ENCODE measurements around the gene CTNS. TPM values are rescaled to one million over a fixed set of nuclear protein-coding genes. Genes with fewer than 3 reads are reported as not detected.
A peak's percentile ranks its signal among the peaks of the same experiment; 100 is the strongest.

The CTNS gene
- total and polyA plus RNA-seq, 7 experiments from 2014 or later: 4.7 to 15.2 (median 8.8) TPM

- peak overlapping the region; percentile 97 for H3K4me3 ChIP-seq (ENCODE audit: low read length)
- H3K4me1 Mint-ChIP-seq: peaks cover 17 to 40% (median 30%) of the 10 kb centered on the region in 7 donors
- H3K27ac ChIP-seq (ENCODE audit: low read depth, low read length): peak overlapping the region; percentile 98
- DNase-seq (peak in 1 of 9 donors; percentile 8), ATAC-seq (no peak)
- no peaks in the 10 kb centered on the region for H3K27me3 ChIP-seq (ENCODE audit: control insufficient read depth in 2 of 2, insufficient read depth in 2 of 2, low read length in 2 of 2)
- no peaks in the 10 kb centered on the region for H3K9me3 ChIP-seq (ENCODE audit: control insufficient read depth in 2 of 3, low read length in 3 of 3)
- H3K4me1 ChIP-seq (ENCODE audit: control insufficient read depth in 2 of 2, insufficient read depth in 2 of 2, low read length in 2 of 2): peaks cover 0 to 3% of the 10 kb centered on the region in 2 donors
- H3K27ac Mint-ChIP-seq: peak overlapping the region in 7 of 9 donors; percentile 54 to 98 (median 79)
- CTCF ChIA-PET: interaction anchor here (0.9 to 1.3 kb wide), 2 partner anchors 103 to 329 kb away, joined by 3 read pairs; no protein-coding TSS in a partner anchor
- peaks cover 0 to 13% (median 0%) of the 10 kb centered on the region in 3 experiments for H3K36me3 ChIP-seq (ENCODE audit: control insufficient read depth in 2 of 3, insufficient read depth in 3 of 3, low read length in 3 of 3)
- POLR2A ChIA-PET: interaction anchor here (0.9 to 2.1 kb wide), 8 partner anchors 9 to 1647 kb away, joined by 3 to 8 read pairs (median 4); partner anchors contain the start of genes CYB5D2, EMC6, TAX1BP3 and ZZEF1
- H3K4me3 Mint-ChIP-seq: peak overlapping the region; percentile 86 to 99 (median 98)
- intact Hi-C loops (cut with micrococcal nuclease): loop anchor here (1.0 to 10.0 kb wide), 11 partner anchors 33 to 1235 kb away; partner anchors contain the start of genes EMC6 (in 2 of the 2), TAX1BP3 (in 2 of the 2), ANKFY1 (in 1 of the 2) and ATP2A3 (in 1 of the 2)
- no peaks in the 10 kb centered on the region for H3K9me3 Mint-ChIP-seq
- peaks cover 0 to 10% (median 5%) of the 10 kb centered on the region in 5 donors for H3K36me3 Mint-ChIP-seq
- no peaks in the 10 kb centered on the region for H3K27me3 Mint-ChIP-seq
Observed at GRCh38 chr17:3635474-3636153, 946 bp upstream of the CTNS start.

GRCh38 chr17:3636908-3637373 is 381 bp downstream of the CTNS start:
- ATAC-seq (no peak), DNase-seq (no peak)
- H3K4me1 ChIP-seq (ENCODE audit: control insufficient read depth in 2 of 2, insufficient read depth in 2 of 2, low read length in 2 of 2): peaks cover 0 to 3% of the 10 kb centered on the region in 2 donors
- ChIA-PET CTCF (interaction anchor here (1.0 to 1.3 kb wide), 2 partner anchors 86 to 328 kb away, joined by 3 to 4 read pairs; partner anchors contain the start of gene HASPIN), POLR2A (interaction anchor here (1.0 to 2.1 kb wide), 6 partner anchors 11 to 1646 kb away, joined by 3 to 7 read pairs (median 4); partner anchors contain the start of genes EMC6 and TAX1BP3)
- Mint-ChIP-seq H3K27me3 (no peaks in the 10 kb centered on the region), H3K4me3 (peak overlapping the region; percentile 69 to 99 (median 96)), H3K36me3 (peaks cover 0 to 10% (median 6%) of the 10 kb centered on the region in 5 donors), H3K9me3 (no peaks in the 10 kb centered on the region), H3K27ac (peak overlapping the region in 8 of 9 donors; percentile 49 to 99 (median 68)), H3K4me1 (peaks cover 17 to 45% (median 29%) of the 10 kb centered on the region in 7 donors)
- peaks cover 0 to 9% (median 0%) of the 10 kb centered on the region in 3 experiments for H3K36me3 ChIP-seq (ENCODE audit: control insufficient read depth in 2 of 3, insufficient read depth in 3 of 3, low read length in 3 of 3)
- peak overlapping the region; percentile 98 for H3K27ac ChIP-seq (ENCODE audit: low read depth, low read length)
- no peaks in the 10 kb centered on the region for H3K9me3 ChIP-seq (ENCODE audit: control insufficient read depth in 2 of 3, low read length in 3 of 3)
- H3K27me3 ChIP-seq (ENCODE audit: control insufficient read depth in 2 of 2, insufficient read depth in 2 of 2, low read length in 2 of 2): no peaks in the 10 kb centered on the region
- intact Hi-C loops (cut with micrococcal nuclease): loop anchor here (1.0 to 10.0 kb wide), 11 partner anchors 31 to 1236 kb away; partner anchors contain the start of genes EMC6 (in 2 of the 2), TAX1BP3 (in 2 of the 2), ANKFY1 (in 1 of the 2) and ATP2A3 (in 1 of the 2)
- peak overlapping the region; percentile 97 for H3K4me3 ChIP-seq (ENCODE audit: low read length)

DNA sequence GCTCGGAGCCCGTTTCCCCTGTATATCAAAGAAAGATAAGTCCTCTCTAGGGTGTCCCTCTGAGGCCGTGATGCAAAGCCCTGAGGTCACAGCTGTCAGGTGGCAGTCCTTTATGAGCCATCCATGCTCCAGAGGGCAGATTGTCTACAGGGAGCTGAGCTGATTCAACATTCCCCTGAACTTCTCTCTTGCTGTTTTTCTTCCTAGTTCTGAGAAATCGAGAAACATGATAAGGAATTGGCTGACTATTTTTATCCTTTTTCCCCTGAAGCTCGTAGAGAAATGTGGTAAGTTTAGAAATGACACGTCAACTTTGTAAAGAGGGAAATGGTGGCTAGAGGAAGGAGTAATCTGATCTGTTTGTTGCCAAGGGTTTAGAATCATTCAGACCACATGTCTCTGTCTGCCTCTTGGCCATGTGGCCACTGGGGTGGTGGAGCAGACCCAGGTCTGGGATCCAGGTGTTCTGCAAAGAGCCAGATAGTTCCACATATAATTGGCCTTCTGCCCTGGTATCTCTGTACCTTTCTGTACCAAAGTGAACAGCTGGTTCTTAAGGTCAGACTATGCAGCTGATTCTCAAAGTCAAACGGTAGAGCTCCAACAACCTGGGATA is 3.5 kb downstream of the CTNS start:
- H3K27ac Mint-ChIP-seq: peak overlapping the region in 5 of 9 donors; percentile 2 to 90 (median 59)
- CTCF ChIA-PET: interaction anchor here (0.6 kb wide), 1 partner anchor 592 kb away, joined by 5 read pairs; no protein-coding TSS in a partner anchor
- H3K27me3 Mint-ChIP-seq: no peaks in the 10 kb centered on the region
- intact Hi-C loops (cut with micrococcal nuclease): loop anchor here (5.0 to 10.0 kb wide), 3 partner anchors 622 to 1045 kb away; partner anchors contain the start of genes ANKFY1 (in 1 of the 2) and PAFAH1B1 (in 1 of the 2)
- H3K36me3 ChIP-seq (ENCODE audit: control insufficient read depth in 2 of 3, insufficient read depth in 3 of 3, low read length in 3 of 3): peaks cover 0 to 9% (median 0%) of the 10 kb centered on the region in 3 experiments
- H3K27ac ChIP-seq (ENCODE audit: low read depth, low read length): no peak overlapping the region
- H3K9me3 ChIP-seq (ENCODE audit: control insufficient read depth in 2 of 3, low read length in 3 of 3): no peaks in the 10 kb centered on the region
- H3K9me3 Mint-ChIP-seq: no peaks in the 10 kb centered on the region
- peaks cover 0 to 3% of the 10 kb centered on the region in 2 donors for H3K4me1 ChIP-seq (ENCODE audit: control insufficient read depth in 2 of 2, insufficient read depth in 2 of 2, low read length in 2 of 2)
- H3K36me3 Mint-ChIP-seq: peaks cover 0 to 15% (median 7%) of the 10 kb centered on the region in 5 donors
- H3K4me1 Mint-ChIP-seq: peaks cover 9 to 43% (median 13%) of the 10 kb centered on the region in 7 donors
- peak in 1 of 9 donors; percentile 42 for DNase-seq
- H3K27me3 ChIP-seq (ENCODE audit: control insufficient read depth in 2 of 2, insufficient read depth in 2 of 2, low read length in 2 of 2): no peaks in the 10 kb centered on the region
- no peak overlapping the region for H3K4me3 ChIP-seq (ENCODE audit: low read length)
- peak overlapping the region in 1 of 10 donors; percentile 69 for H3K4me3 Mint-ChIP-seq
- no peak for ATAC-seq
- POLR2A ChIA-PET: no interaction called here

- ATAC-seq (no peak), DNase-seq (no peak)
- Histone ChIP-seq H3K4me3 (ENCODE audit: low read length) (no peak overlapping the region), H3K4me1 (ENCODE audit: control insufficient read depth in 2 of 2, insufficient read depth in 2 of 2, low read length in 2 of 2) (no peaks in the 10 kb centered on the region), H3K27me3 (ENCODE audit: control insufficient read depth in 2 of 2, insufficient read depth in 2 of 2, low read length in 2 of 2) (no peaks in the 10 kb centered on the region), H3K27ac (ENCODE audit: low read depth, low read length) (no peak overlapping the region), H3K9me3 (ENCODE audit: control insufficient read depth in 2 of 3, low read length in 3 of 3) (no peaks in the 10 kb centered on the region), H3K36me3 (ENCODE audit: control insufficient read depth in 2 of 3, insufficient read depth in 3 of 3, low read length in 3 of 3) (peaks cover 0 to 7% (median 0%) of the 10 kb centered on the region in 3 experiments)
- Mint-ChIP-seq H3K27me3 (no peaks in the 10 kb centered on the region), H3K36me3 (peaks cover 0 to 15% (median 10%) of the 10 kb centered on the region in 5 donors), H3K27ac (no peak overlapping the region), H3K9me3 (no peaks in the 10 kb centered on the region), H3K4me1 (peaks cover 9 to 42% (median 11%) of the 10 kb centered on the region in 7 donors), H3K4me3 (no peak overlapping the region)
- intact Hi-C loops (cut with micrococcal nuclease): no loop called here
- ChIA-PET POLR2A (no interaction called here), CTCF (no interaction called here)
Observed at GRCh38 chr17:3641014-3641413, 4.5 kb downstream of the CTNS start.

DNA sequence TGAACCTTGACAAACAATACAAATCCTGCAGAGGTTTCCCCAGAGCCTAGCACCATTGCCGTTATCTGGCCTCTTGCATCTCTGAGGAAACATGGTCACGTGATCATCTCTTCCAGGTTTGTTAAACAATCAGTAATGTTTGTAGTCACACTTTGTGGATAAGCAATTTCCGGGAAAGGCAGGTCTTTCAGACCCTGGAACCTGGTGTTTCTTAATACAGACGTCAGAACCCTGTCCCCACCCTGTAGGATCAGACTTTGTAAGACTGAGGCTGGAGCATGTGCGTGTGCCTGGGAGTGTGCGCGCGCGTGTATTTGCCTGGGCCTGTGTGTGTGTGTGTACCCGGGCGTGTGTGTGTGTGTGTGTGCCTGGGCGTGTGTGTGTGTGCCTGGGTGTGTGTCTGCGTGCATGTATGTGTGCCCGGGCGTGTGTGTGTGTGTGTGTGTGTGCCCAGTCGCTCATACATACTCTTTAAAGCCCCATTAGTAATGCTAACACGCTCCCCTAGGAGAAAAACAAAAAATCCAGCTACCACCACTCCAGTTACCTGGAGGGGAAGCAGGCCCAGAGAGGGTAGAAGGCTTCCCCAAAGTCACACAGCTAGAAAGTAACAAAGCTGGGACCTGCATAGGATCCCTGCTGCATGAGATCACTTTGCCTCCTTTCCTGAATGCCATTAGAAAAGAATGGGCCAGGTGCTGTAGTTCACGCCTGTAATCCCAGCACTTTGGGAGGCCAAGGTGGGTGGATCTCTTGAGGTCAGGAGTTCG is 5.3 kb downstream of the CTNS start:
- H3K36me3 ChIP-seq (ENCODE audit: control insufficient read depth in 2 of 3, insufficient read depth in 3 of 3, low read length in 3 of 3): no peaks in the 10 kb centered on the region
- H3K4me3 Mint-ChIP-seq: no peak overlapping the region
- H3K27ac ChIP-seq (ENCODE audit: low read depth, low read length): no peak overlapping the region
- peaks cover 0 to 15% (median 10%) of the 10 kb centered on the region in 5 donors for H3K36me3 Mint-ChIP-seq
- intact Hi-C loops (cut with micrococcal nuclease): no loop called here
- no peaks in the 10 kb centered on the region for H3K27me3 Mint-ChIP-seq
- no peaks in the 10 kb centered on the region for H3K9me3 ChIP-seq (ENCODE audit: control insufficient read depth in 2 of 3, low read length in 3 of 3)
- H3K27ac Mint-ChIP-seq: peak overlapping the region in 1 of 9 donors; percentile 33
- no peaks in the 10 kb centered on the region for H3K4me1 ChIP-seq (ENCODE audit: control insufficient read depth in 2 of 2, insufficient read depth in 2 of 2, low read length in 2 of 2)
- ChIA-PET POLR2A (no interaction called here), CTCF (no interaction called here)
- no peaks in the 10 kb centered on the region for H3K9me3 Mint-ChIP-seq
- ATAC-seq (no peak), DNase-seq (no peak)
- H3K27me3 ChIP-seq (ENCODE audit: control insufficient read depth in 2 of 2, insufficient read depth in 2 of 2, low read length in 2 of 2): no peaks in the 10 kb centered on the region
- no peak overlapping the region for H3K4me3 ChIP-seq (ENCODE audit: low read length)
- peaks cover 9 to 42% (median 11%) of the 10 kb centered on the region in 7 donors for H3K4me1 Mint-ChIP-seq

DNA sequence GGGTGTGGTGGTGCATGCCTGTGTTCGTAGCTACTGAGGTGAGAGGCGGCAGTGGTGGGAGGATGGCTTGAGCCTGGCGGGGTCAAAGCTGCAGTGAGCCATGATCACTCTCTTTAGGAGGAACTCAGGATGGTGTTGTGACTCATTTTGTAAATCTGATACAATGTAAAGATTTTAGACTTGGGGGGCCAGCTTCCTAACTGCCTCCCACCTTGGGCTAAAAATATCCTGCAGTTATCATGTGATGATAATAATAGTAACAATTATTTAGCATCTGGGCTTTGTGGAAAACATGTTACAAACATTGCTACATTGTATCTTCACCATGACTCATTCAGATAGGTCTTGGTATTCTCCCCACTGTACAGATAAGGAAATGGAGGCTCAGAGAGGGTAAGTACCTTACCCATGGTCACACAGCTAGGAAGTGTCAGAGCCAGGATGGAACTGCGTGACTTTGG is 7.4 kb downstream of the CTNS start:
- ChIA-PET CTCF (no interaction called here), POLR2A (no interaction called here)
- Mint-ChIP-seq H3K4me1 (peaks cover 0 to 33% (median 0%) of the 10 kb centered on the region in 7 donors), H3K27ac (no peak overlapping the region), H3K4me3 (no peak overlapping the region), H3K9me3 (no peaks in the 10 kb centered on the region), H3K36me3 (peaks cover 0 to 23% (median 10%) of the 10 kb centered on the region in 5 donors), H3K27me3 (no peaks in the 10 kb centered on the region)
- H3K4me3 ChIP-seq (ENCODE audit: low read length): no peak overlapping the region
- intact Hi-C loops (cut with micrococcal nuclease): no loop called here
- no peaks in the 10 kb centered on the region for H3K36me3 ChIP-seq (ENCODE audit: control insufficient read depth in 2 of 3, insufficient read depth in 3 of 3, low read length in 3 of 3)
- no peaks in the 10 kb centered on the region for H3K27me3 ChIP-seq (ENCODE audit: control insufficient read depth in 2 of 2, insufficient read depth in 2 of 2, low read length in 2 of 2)
- H3K9me3 ChIP-seq (ENCODE audit: control insufficient read depth in 2 of 3, low read length in 3 of 3): no peaks in the 10 kb centered on the region
- no peak overlapping the region for H3K27ac ChIP-seq (ENCODE audit: low read depth, low read length)
- no peaks in the 10 kb centered on the region for H3K4me1 ChIP-seq (ENCODE audit: control insufficient read depth in 2 of 2, insufficient read depth in 2 of 2, low read length in 2 of 2)
- ATAC-seq (no peak), DNase-seq (no peak)

All from naive thymus-derived CD4-positive, alpha-beta T cell (primary cell).